Endodermal cell (in vitro differentiated cells): ENCODE measurements around the gene GCSAML. TPM values are rescaled to one million over a fixed set of nuclear protein-coding genes. Genes with fewer than 3 reads are reported as not detected.

ENCODE experiments used
- DNase-seq: peaks from one replicate; pipeline ENCODE4 v3.0.0-alpha.2; 2017
- H3K27ac ChIP-seq: 2 replicates; pipeline ENCODE4 v1.5.1; 2013; ENCODE audit warnings: mild to moderate bottlenecking, low read depth, low read length, moderate library complexity
- H3K27me3 ChIP-seq: 2 replicates; pipeline ENCODE4 v1.6.1; 2013; ENCODE audit warnings: mild to moderate bottlenecking, low read length, moderate library complexity; ENCODE audit not compliant: insufficient read depth, control insufficient read depth, poor library complexity, severe bottlenecking
- H3K36me3 ChIP-seq: 2 replicates; pipeline ENCODE4 v1.7.0; 2013; ENCODE audit warnings: mild to moderate bottlenecking, low read length, moderate library complexity; ENCODE audit not compliant: control insufficient read depth, insufficient read depth
- H3K4me1 ChIP-seq: one replicate; pipeline ENCODE4 v1.7.0; 2013; ENCODE audit warnings: low read length; ENCODE audit not compliant: control insufficient read depth, insufficient read depth
- H3K4me3 ChIP-seq: 2 replicates; pipeline ENCODE4 v1.5.1; 2013; ENCODE audit warnings: mild to moderate bottlenecking, low read length, moderate library complexity
- H3K9ac ChIP-seq: 2 replicates; pipeline ENCODE4 v1.6.1; 2013; ENCODE audit warnings: mild to moderate bottlenecking, low read length, moderate library complexity; ENCODE audit not compliant: poor library complexity, severe bottlenecking; ENCODE audit errors: extremely low read depth
- H3K9me3 ChIP-seq: 2 replicates; pipeline ENCODE4 v1.6.1; 2013; ENCODE audit warnings: mild to moderate bottlenecking, low read length, moderate library complexity; ENCODE audit not compliant: control insufficient read depth
- H3K27ac Mint-ChIP-seq: 2 replicates; pipeline ENCODE4 v1.8.0; 2020; ENCODE audit warnings: mixed read lengths
- H3K27me3 Mint-ChIP-seq: 2 replicates; pipeline ENCODE4 v1.8.0; 2021; ENCODE audit warnings: mild to moderate bottlenecking, mixed read lengths; ENCODE audit not compliant: insufficient read depth
- H3K36me3 Mint-ChIP-seq: 2 replicates; pipeline ENCODE4 v1.8.0; 2020; ENCODE audit warnings: low read depth, mixed read lengths
- H3K4me1 Mint-ChIP-seq: 2 replicates; pipeline ENCODE4 v1.8.0; 2020; ENCODE audit warnings: mixed read lengths
- H3K4me3 Mint-ChIP-seq: 2 replicates; pipeline ENCODE4 v1.8.0; 2020; ENCODE audit warnings: mild to moderate bottlenecking, moderate library complexity, mixed read lengths
- H3K9me3 Mint-ChIP-seq: 2 replicates; pipeline ENCODE4 v1.8.0; 2020; ENCODE audit warnings: mild to moderate bottlenecking, mixed read lengths
- CTCF ChIP-seq: fragments of 200-600 bp; sonication (generic); conservative IDR thresholded peaks from 2 replicates; pipeline ENCODE4 v1.5.0; 2021; ENCODE audit warnings: antibody characterized with exemption, mild to moderate bottlenecking
- WGBS, 2 experiments: methylation state at CpG; one replicate each; pipeline versions ENCODE4 v1.1.5 to v1.1.7; 2013; ENCODE audit warnings: missing lambda C conversion rate in 2 of 2, mixed read lengths in 1 of 2; ENCODE audit not compliant: insufficient coverage in 1 of 2, insufficient read length in 1 of 2; 5-methylcytosine and 5-hydroxymethylcytosine counted together
- total RNA-seq, 2 donors: library from RNA; stranded (reverse); fragmentation: NEBNext Ultra II Directional in 1 of 2; extraction: Animal tissue kit (Norgen Biotek cat#: 25700) in 1 of 2; gene quantifications; 2 replicates in 1 of 2; 3 replicates in 1 of 2; pipeline ENCODE4 v1.2.1, GENCODE V29; 2021

GCSAML gene
- total RNA-seq, 2 donors from 2014 or later, result not detected

- H3K36me3 Mint-ChIP-seq, result no peaks in the 10 kb centered on the region
These were observed 6.1 kb upstream of the GCSAML start for GRCh38 chr1:247542811-247543210.

GRCh38 chr1:247548092-247548491 lies 842 bp upstream of the GCSAML start:
- no peak for TF ChIP-seq CTCF
- no peaks in the 10 kb centered on the region for H3K36me3 ChIP-seq
- H3K4me3 ChIP-seq, result no peak overlapping the region
- H3K9ac ChIP-seq, result no peak overlapping the region
- H3K27me3 ChIP-seq, result no peaks in the 10 kb centered on the region
- H3K4me3 Mint-ChIP-seq, result no peak overlapping the region
- no peak for DNase-seq
- H3K27ac ChIP-seq, result no peak overlapping the region
- no peaks in the 10 kb centered on the region for H3K27me3 Mint-ChIP-seq
- no peak overlapping the region for H3K27ac Mint-ChIP-seq
- no peaks in the 10 kb centered on the region for H3K9me3 Mint-ChIP-seq
- peaks cover 13% of the 10 kb centered on the region for H3K4me1 Mint-ChIP-seq
- H3K36me3 Mint-ChIP-seq, result no peaks in the 10 kb centered on the region
- H3K4me1 ChIP-seq, result no peaks in the 10 kb centered on the region
- no peaks in the 10 kb centered on the region for H3K9me3 ChIP-seq
- WGBS, 2 experiments, result 80 to 93% methylated on average over 3 to 5 of the region's 5 CpGs

More at GRCh38 chr1:247542811-247543210, 6.1 kb upstream of the GCSAML start:
- Histone ChIP-seq H3K4me3 (no peak overlapping the region), H3K4me1 (no peaks in the 10 kb centered on the region), H3K27me3 (no peaks in the 10 kb centered on the region), H3K36me3 (no peaks in the 10 kb centered on the region), H3K27ac (no peak overlapping the region), H3K9me3 (no peaks in the 10 kb centered on the region), H3K9ac (no peak overlapping the region)
- TF ChIP-seq CTCF, result no peak
- no peak for DNase-seq
- Mint-ChIP-seq H3K4me3 (no peak overlapping the region), H3K27me3 (no peaks in the 10 kb centered on the region), H3K27ac (no peak overlapping the region), H3K4me1 (peaks cover 10% of the 10 kb centered on the region), H3K9me3 (no peaks in the 10 kb centered on the region)
- WGBS, 2 experiments, result 38 to 69% methylated on average over 1 to 3 of the region's 3 CpGs

GRCh38 chr1:247551721-247552120 lies 2.8 kb downstream of the GCSAML start:
- H3K27me3 Mint-ChIP-seq, result no peaks in the 10 kb centered on the region

More at GRCh38 chr1:247551721-247552120, 2.8 kb downstream of the GCSAML start:
- H3K9ac ChIP-seq, result no peak overlapping the region
- no peak overlapping the region for H3K4me3 ChIP-seq
- H3K4me3 Mint-ChIP-seq, result no peak overlapping the region
- no peaks in the 10 kb centered on the region for H3K36me3 ChIP-seq
- H3K27ac Mint-ChIP-seq, result no peak overlapping the region
- no peak overlapping the region for H3K27ac ChIP-seq
- H3K9me3 ChIP-seq, result no peaks in the 10 kb centered on the region
- TF ChIP-seq CTCF, result no peak
- no peaks in the 10 kb centered on the region for H3K9me3 Mint-ChIP-seq
- H3K27me3 ChIP-seq, result no peaks in the 10 kb centered on the region
- 67 to 87% methylated on average over 1 of the region's 1 CpG for WGBS, 2 experiments
- no peaks in the 10 kb centered on the region for H3K4me1 ChIP-seq
- no peak for DNase-seq
- peaks cover 3% of the 10 kb centered on the region for H3K4me1 Mint-ChIP-seq
- no peaks in the 10 kb centered on the region for H3K36me3 Mint-ChIP-seq
